HL-60 (cell line): ENCODE measurements around the gene C22orf15.

ENCODE experiments used
- DNase-seq, 2 experiments: peaks; one replicate each; pipeline ENCODE4 v3.0.0-alpha.2; 2010 to 2020; ENCODE audit warnings: low read depth in 1 of 2, low spot score in 1 of 2
- H3K27ac ChIP-seq: fragments of 250-450 bp; sonication (Bioruptor Pico); replicated peaks from 2 replicates; pipeline ENCODE4 v1.5.1; 2020; ENCODE audit warnings: mild to moderate bottlenecking, moderate library complexity
- H3K27me3 ChIP-seq: fragments of 250-450 bp; sonication (Bioruptor Pico); 2 replicates; pipeline ENCODE4 v1.5.1; 2021; ENCODE audit warnings: mild to moderate bottlenecking, moderate library complexity; ENCODE audit not compliant: insufficient read depth, poor library complexity, severe bottlenecking
- H3K4me3 ChIP-seq: replicated peaks from 2 replicates; pipeline ENCODE4 v1.5.1; 2011; ENCODE audit warnings: mild to moderate bottlenecking, control low read depth, low read length; ENCODE audit not compliant: insufficient read depth
- CTCF ChIP-seq: IDR thresholded peaks from one replicate; pipeline ENCODE4 v1.5.1; 2011; ENCODE audit warnings: low read length, control low read depth, inconsistent platforms; ENCODE audit not compliant: insufficient read depth
- GABPA ChIP-seq: IDR thresholded peaks from 2 replicates; pipeline ENCODE4 v1.6.1; 2012; ENCODE audit warnings: low read depth
- POLR2AphosphoS5 ChIP-seq: IDR thresholded peaks from 2 replicates; pipeline ENCODE4 v1.6.1; 2012; ENCODE audit warnings: low read depth
- REST ChIP-seq: IDR thresholded peaks from 2 replicates; pipeline ENCODE4 v1.6.1; 2012; ENCODE audit warnings: low read depth; ENCODE audit not compliant: insufficient replicate concordance
- SPI1 ChIP-seq: IDR thresholded peaks from 2 replicates; pipeline ENCODE4 v1.6.1; 2012; ENCODE audit warnings: low read depth, mild to moderate bottlenecking, borderline replicate concordance

The C22orf15 gene

DNA sequence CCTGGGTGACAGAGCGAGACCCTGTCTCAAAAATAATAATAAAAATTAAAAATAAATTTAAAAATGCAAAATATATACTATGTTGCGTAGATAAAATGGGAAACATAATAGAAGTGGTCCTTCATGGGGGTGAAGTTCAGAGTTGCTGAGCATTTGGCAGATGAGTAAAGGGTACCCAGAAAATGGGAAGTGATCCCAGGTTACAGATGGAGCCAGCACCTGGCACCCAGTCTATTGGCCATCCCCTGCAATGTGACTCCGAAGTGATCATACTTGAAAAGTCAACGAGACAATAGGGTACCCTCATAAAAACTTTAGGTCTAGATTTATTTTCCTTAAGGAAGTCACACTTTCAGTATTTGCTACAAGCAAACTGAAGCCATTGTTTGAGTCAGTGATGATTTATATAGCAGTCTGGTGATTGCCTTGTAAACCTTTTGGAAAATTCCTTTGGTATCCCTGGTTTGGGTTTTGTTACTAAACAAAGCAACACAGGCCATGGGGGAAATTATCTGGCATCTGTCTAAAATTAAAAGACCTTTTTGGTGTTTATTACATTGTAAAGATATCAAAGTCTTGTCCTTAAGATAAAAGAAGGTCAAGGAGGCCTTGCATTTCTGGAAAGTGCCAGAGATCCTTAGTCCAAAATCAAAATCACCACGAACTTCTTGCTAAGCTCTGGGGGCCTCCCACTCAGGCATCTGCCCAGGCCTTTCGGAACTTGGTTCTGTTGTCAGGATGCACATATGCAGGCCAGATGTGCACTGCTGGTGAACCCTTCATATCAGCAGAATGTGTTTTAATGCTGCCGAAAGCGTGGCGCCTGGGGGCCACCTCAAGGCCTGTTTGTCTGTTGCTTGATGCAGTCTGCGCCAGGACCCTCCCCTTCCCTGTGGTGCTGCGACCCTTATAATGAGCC lies 28.3 kb downstream of the C22orf15 start:
- no peak for DNase-seq
- H3K27me3 ChIP-seq: no peaks in the 10 kb centered on the region
- H3K4me3 ChIP-seq: no peak overlapping the region
- no peak overlapping the region for H3K27ac ChIP-seq
- TF ChIP-seq REST (no peak), POLR2AphosphoS5 (no peak), GABPA (no peak), CTCF (no peak), SPI1 (no peak)

DNA sequence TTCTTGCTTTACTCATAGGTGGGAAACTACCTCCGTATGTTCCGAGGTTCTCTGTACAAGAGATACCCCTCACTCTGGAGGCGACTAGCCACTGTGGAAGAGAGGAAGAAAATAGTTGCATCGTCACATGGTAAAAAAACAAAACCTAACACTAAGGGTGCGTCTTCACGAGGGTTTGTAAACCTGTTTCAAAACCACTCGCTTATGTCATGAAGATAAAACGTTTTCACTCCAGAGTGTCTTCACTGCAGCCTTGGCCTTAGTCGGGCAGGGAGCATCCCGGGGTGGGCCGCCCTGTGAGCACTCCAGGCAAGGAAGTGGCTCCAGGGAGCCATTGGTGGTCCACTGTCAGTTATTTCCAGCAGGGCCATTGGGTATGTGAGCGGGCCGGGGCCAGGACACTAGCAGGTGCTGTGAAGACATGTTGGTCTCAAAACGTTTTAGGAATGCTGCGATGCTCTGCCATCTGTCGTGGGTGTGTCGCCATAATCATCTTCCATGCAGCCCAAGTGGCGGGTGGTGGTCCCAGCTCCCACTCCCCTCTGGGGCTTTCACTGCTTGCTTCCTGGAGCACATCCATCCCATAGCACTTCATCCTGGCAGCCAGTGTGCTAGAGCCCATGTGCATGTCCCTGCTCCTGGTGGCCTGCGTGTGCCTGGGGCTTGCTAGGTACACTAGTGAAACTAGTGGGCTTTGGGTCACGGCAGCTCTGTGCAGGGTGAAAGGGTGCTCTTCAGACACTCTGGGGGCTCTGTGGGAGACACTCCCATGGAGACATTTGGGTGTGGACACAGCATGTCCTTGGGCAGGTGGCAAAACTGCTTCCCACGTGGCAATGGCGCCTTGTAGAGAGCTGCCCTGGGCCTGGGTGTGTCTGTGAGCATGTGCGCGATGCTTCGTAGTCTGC lies 29.2 kb downstream of the C22orf15 start:
- Histone ChIP-seq H3K27me3 (no peaks in the 10 kb centered on the region), H3K27ac (no peak overlapping the region), H3K4me3 (no peak overlapping the region)
- no peak for DNase-seq
- TF ChIP-seq SPI1 (no peak), REST (no peak)

GRCh38 chr22:23793326-23793725 lies 30.5 kb downstream of the C22orf15 start:
- Histone ChIP-seq H3K27me3 (no peaks in the 10 kb centered on the region), H3K4me3 (no peak overlapping the region), H3K27ac (no peak overlapping the region)
- no peak for TF ChIP-seq REST
- no peak for TF ChIP-seq GABPA
- TF ChIP-seq SPI1: no peak
- no peak for DNase-seq

DNA sequence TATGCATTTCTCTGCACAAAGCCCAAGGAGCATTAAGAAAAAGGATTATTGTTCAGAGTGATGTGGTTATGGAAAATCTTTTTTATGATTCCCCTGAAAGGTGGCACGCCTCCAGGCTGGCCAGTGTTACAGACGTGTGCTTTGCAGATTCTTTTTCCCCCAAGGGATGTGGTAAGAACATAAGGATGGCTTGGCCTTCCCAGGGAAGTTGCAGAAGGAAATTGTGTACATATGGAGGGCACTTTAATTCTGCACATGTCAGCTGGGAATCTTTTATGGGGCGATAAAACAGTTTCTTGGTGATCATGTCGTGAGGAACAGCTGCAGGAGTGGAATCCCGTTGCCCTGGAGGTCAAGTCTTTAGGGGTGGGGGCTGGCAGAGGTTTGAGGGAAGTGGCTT lies 33.7 kb downstream of the C22orf15 start:
- DNase-seq: no peak
- Histone ChIP-seq H3K27me3 (no peaks in the 10 kb centered on the region), H3K4me3 (no peak overlapping the region), H3K27ac (no peak overlapping the region)
- no peak for TF ChIP-seq CTCF
